Spleen (tissue), 11 donors: ENCODE data around the gene IGF1R. TPM values are rescaled to one million over a fixed set of nuclear protein-coding genes. Genes with fewer than 3 reads are reported as not detected.
A peak's percentile ranks its signal among the peaks of the same experiment; 100 is the strongest.

Experiments
- DNase-seq: peaks from one replicate; pipeline ENCODE4 v3.0.0-alpha.2; 2020
- H3K27ac ChIP-seq, 8 donors: fragments of 200-600 bp; sonication (generic) in 7 of 8; 1 replicate in 4 of 8; 2 replicates in 4 of 8; pipeline versions ENCODE4 v1.5.0 to v1.8.0; 2016 to 2021; ENCODE audit warnings: inconsistent platforms in 4 of 8, mild to moderate bottlenecking in 4 of 8, moderate library complexity in 1 of 8
- H3K27me3 ChIP-seq, 7 donors: fragments of 200-600 bp; sonication (generic) in 6 of 7; replicated peaks in 1 of 7; 1 replicate in 4 of 7; 2 replicates in 3 of 7; pipeline versions ENCODE4 v1.5.0 to v1.8.0; 2016 to 2021; ENCODE audit warnings: inconsistent platforms in 3 of 7, mild to moderate bottlenecking in 1 of 7
- H3K36me3 ChIP-seq, 6 donors: fragments of 200-600 bp; sonication (generic) in 5 of 6; 1 replicate in 4 of 6; 2 replicates in 2 of 6; pipeline versions ENCODE4 v1.5.0 to v1.8.0; 2016 to 2021; ENCODE audit warnings: inconsistent platforms in 2 of 6
- H3K4me1 ChIP-seq, 6 donors: fragments of 200-600 bp; sonication (generic) in 5 of 6; 1 replicate in 3 of 6; 2 replicates in 3 of 6; pipeline versions ENCODE4 v1.5.0 to v1.8.0; 2016 to 2021; ENCODE audit warnings: inconsistent platforms in 3 of 6
- H3K4me3 ChIP-seq, 8 donors: fragments of 200-600 bp; sonication (generic) in 7 of 8; 1 replicate in 4 of 8; 2 replicates in 4 of 8; pipeline versions ENCODE4 v1.5.0 to v1.8.0; 2016 to 2021; ENCODE audit warnings: inconsistent platforms in 4 of 8, mild to moderate bottlenecking in 4 of 8, moderate library complexity in 2 of 8
- H3K9me3 ChIP-seq, 8 donors: fragments of 200-600 bp; sonication (generic) in 7 of 8; 1 replicate in 4 of 8; 2 replicates in 4 of 8; pipeline versions ENCODE4 v1.5.0 to v1.8.0; 2016 to 2021; ENCODE audit warnings: inconsistent platforms in 4 of 8
- CTCF ChIP-seq, 11 experiments: fragments of 200-600 bp in 7 of 11; fragments of 450-650 bp in 4 of 11; sonication (generic) in 4 of 11; IDR thresholded peaks in 8 of 11; conservative IDR thresholded peaks in 3 of 11; 1 replicate in 7 of 11; 2 replicates in 4 of 11; pipeline versions ENCODE4 v1.4.0 to v1.8.0; 2016 to 2021; ENCODE audit warnings: antibody characterized with exemption in 11 of 11, inconsistent platforms in 4 of 11, mild to moderate bottlenecking in 1 of 11
- POLR2A ChIP-seq, 3 donors: fragments of 450-650 bp; IDR thresholded peaks; one replicate each; pipeline ENCODE4 v1.5.1; 2017; ENCODE audit warnings: antibody characterized with exemption in 3 of 3, mild to moderate bottlenecking in 1 of 3
- POLR2AphosphoS5 ChIP-seq, 3 donors: sonication (generic); formaldehyde crosslinking; IDR thresholded peaks; one replicate each; pipeline ENCODE4 v1.5.1; 2017; ENCODE audit warnings: antibody characterized with exemption in 3 of 3
- WGBS, 5 donors: extraction: QIAGEN DNeasy Blood & Tissue Kit in 3 of 5; methylation state at CpG; one replicate each; pipeline versions ENCODE4 v1.1.5 to v1.1.7; 2013 to 2018; 5-methylcytosine and 5-hydroxymethylcytosine counted together
- intact Hi-C: fragments of 100-400 bp; cut with DNase I; formaldehyde crosslinking; loops from one replicate; pipeline ENCODE4 v1.15.0; 2023; ENCODE audit warnings: low total_unique reads
- polyA plus RNA-seq, 3 donors: library from polyadenylated mRNA; stranded (reverse); fragments of 200-250 nt; gene quantifications; one replicate each; pipeline ENCODE4 v1.2.1, GENCODE V29; 2013
- total RNA-seq, 7 donors: library from RNA; depleted of rRNA in 3 of 7; stranded (reverse); fragments of >200 nt in 3 of 7; fragmentation: NEBNext Ultra II Directional in 4 of 7; extraction: Animal tissue kit (Norgen Biotek cat#: 25700) in 4 of 7; gene quantifications; one replicate each; pipeline versions ENCODE4 v1.1.0 to v1.2.1, GENCODE V29; 2016 to 2021
- donor health status: healthy with polysubstance abuse.
- donor health status: DM: no; HTN: no; CAD: no; lungs with moderate emphysema.
- donor health status: DM: no; HTN: no; CAD: no.
- donor health status: Bipolar disorder and iron deficiency.
- donor health status: healthy.
- donor health status: DM: no; HTN: no; CAD: no.
- donor health status: DM: yes; HTN: yes; CAD: no.

IGF1R gene
- total and polyA plus RNA-seq, 10 donors, result 1.1 to 104 (median 53.1) TPM

DNA sequence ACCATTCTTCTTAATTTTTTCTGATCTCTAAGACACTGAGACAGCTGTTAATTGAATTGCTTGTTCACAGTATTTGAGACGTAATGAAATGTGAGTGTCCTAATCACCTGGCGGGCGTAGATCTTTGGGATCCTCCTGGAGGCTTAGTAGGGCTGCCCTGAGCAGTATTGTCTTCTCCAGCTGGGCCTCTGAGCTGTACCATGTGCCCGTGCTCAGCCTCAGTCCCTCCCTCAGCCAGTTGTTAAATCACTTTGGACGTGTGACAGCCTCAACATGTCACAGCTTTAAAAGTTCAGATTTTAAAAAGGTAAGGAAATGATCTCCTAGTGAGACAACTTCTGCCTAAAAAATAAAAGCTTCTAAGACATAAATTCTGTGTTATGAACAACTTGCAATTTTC, 35.5 kb downstream of the IGF1R start:
- H3K27ac ChIP-seq, result peak overlapping the region in 1 of 8 donors; percentile 35
- TF ChIP-seq CTCF (IDR thresholded peaks at IDR 0.05 in 8 of 11, conservative IDR thresholded peaks at IDR 0.05 in 3 of 11) (no peak), POLR2AphosphoS5 (IDR thresholded peaks at IDR 0.05) (no peak), POLR2A (IDR thresholded peaks at IDR 0.05) (no peak)
- DNase-seq, result no peak

GRCh38 chr15:98684436-98684835, 36.1 kb downstream of the IGF1R start:
- H3K4me1 ChIP-seq, result peaks cover 0 to 68% (median 21%) of the 10 kb centered on the region in 6 donors
- no peaks in the 10 kb centered on the region for H3K27me3 ChIP-seq
- 40 to 73% (median 51%) methylated on average over 4 of the region's 4 CpGs for WGBS, 5 donors
- H3K36me3 ChIP-seq, result no peaks in the 10 kb centered on the region
- intact Hi-C loops, result no loop called here
- H3K4me3 ChIP-seq, result no peak overlapping the region
- peak overlapping the region in 1 of 8 donors; percentile 35 for H3K27ac ChIP-seq
- no peaks in the 10 kb centered on the region for H3K9me3 ChIP-seq
- TF ChIP-seq POLR2AphosphoS5 (IDR thresholded peaks at IDR 0.05), result no peak
- DNase-seq, result no peak

More for the DNA sequence above, 35.5 kb downstream of the IGF1R start:
- H3K9me3 ChIP-seq, result no peaks in the 10 kb centered on the region
- no peak overlapping the region for H3K4me3 ChIP-seq
- 41 to 72% (median 59%) methylated on average over 5 of the region's 5 CpGs for WGBS, 5 donors
- intact Hi-C loops, result no loop called here
- peaks cover 0 to 68% (median 20%) of the 10 kb centered on the region in 6 donors for H3K4me1 ChIP-seq
- H3K27me3 ChIP-seq, result no peaks in the 10 kb centered on the region
- H3K36me3 ChIP-seq, result no peaks in the 10 kb centered on the region

GRCh38 chr15:98684995-98685525, 36.7 kb downstream of the IGF1R start:
- Histone ChIP-seq H3K27ac (no peak overlapping the region), H3K27me3 (no peaks in the 10 kb centered on the region), H3K4me3 (no peak overlapping the region), H3K9me3 (no peaks in the 10 kb centered on the region), H3K36me3 (no peaks in the 10 kb centered on the region), H3K4me1 (peaks cover 0 to 71% (median 21%) of the 10 kb centered on the region in 6 donors)
- intact Hi-C loops, result no loop called here
- WGBS, 5 donors, result 75 to 89% (median 82%) methylated on average over 5 of the region's 5 CpGs
- TF ChIP-seq POLR2AphosphoS5 (IDR thresholded peaks at IDR 0.05) (no peak), POLR2A (IDR thresholded peaks at IDR 0.05) (no peak), CTCF (IDR thresholded peaks at IDR 0.05 in 8 of 11, conservative IDR thresholded peaks at IDR 0.05 in 3 of 11) (no peak)
- DNase-seq, result no peak

DNA sequence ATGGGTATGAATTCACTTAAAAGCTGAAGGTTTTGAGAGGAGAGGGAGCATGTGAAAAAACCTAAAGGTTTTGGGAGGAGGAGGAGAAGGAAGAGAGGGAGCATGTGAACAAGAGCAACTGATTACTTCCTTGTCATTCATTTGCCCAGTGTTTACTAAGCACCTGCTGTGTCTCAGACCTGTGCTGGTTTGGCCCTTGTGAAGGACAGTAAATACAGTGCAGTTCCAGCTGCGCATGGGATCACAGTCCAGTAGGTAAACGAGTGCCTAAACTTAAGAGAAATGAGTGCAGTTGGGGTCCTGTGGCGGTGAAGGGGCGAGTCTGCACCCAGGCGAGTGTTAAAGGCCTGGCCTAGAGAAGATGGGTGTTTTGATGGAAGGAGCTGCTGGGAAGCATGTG, 38.6 kb downstream of the IGF1R start:
- no peaks in the 10 kb centered on the region for H3K27me3 ChIP-seq
- DNase-seq, result no peak
- WGBS, 5 donors, result 90 to 96% (median 94%) methylated on average over 5 of the region's 5 CpGs
- no peaks in the 10 kb centered on the region for H3K9me3 ChIP-seq
- no peaks in the 10 kb centered on the region for H3K36me3 ChIP-seq
- peaks cover 0 to 61% (median 17%) of the 10 kb centered on the region in 6 donors for H3K4me1 ChIP-seq
- H3K4me3 ChIP-seq, result no peak overlapping the region
- no peak overlapping the region for H3K27ac ChIP-seq
- intact Hi-C loops, result no loop called here
- no peak for TF ChIP-seq CTCF (IDR thresholded peaks at IDR 0.05 in 8 of 11, conservative IDR thresholded peaks at IDR 0.05 in 3 of 11)
- no peak for TF ChIP-seq POLR2A (IDR thresholded peaks at IDR 0.05)
- no peak for TF ChIP-seq POLR2AphosphoS5 (IDR thresholded peaks at IDR 0.05)
